Measurements from ENCODE around the gene UACA. TPM values are rescaled to one million over a fixed set of nuclear protein-coding genes. Genes with fewer than 3 reads are reported as not detected.

The UACA gene
- total RNA-seq, 3 donors from 2014 or later (not counting 1 experiment from before 2014, with no cell fraction given): 1.1 to 3.1 (median 2.1) TPM

- no peak overlapping the region for H3K27ac ChIP-seq (ENCODE audit: low read length)
- H3K27me3 ChIP-seq (ENCODE audit: control insufficient read depth, insufficient read depth, low read length): no peaks in the 10 kb centered on the region
- H3K9me3 ChIP-seq (ENCODE audit: control insufficient read depth, insufficient read depth, low read length): no peaks in the 10 kb centered on the region
- H3K36me3 Mint-ChIP-seq: no peaks in the 10 kb centered on the region
- peaks cover 14 to 61% of the 10 kb centered on the region in 2 donors for H3K27me3 Mint-ChIP-seq (ENCODE audit: low read depth in 2 of 2)
- H3K27ac Mint-ChIP-seq: no peak overlapping the region
- DNase-seq (no peak), ATAC-seq (no peak)
- WGBS (ENCODE audit: insufficient coverage): 86% methylated on average over 4 of the region's 7 CpGs
- H3K4me3 Mint-ChIP-seq: no peak overlapping the region
- H3K4me3 ChIP-seq (ENCODE audit: low read length): no peak overlapping the region
- no peaks in the 10 kb centered on the region for H3K9me3 Mint-ChIP-seq
- intact Hi-C loops (cut with micrococcal nuclease): no loop called here
- no peaks in the 10 kb centered on the region for H3K36me3 ChIP-seq (ENCODE audit: control insufficient read depth, insufficient read depth, low read length)
- no peaks in the 10 kb centered on the region for H3K4me1 Mint-ChIP-seq
- H3K4me1 ChIP-seq (ENCODE audit: control insufficient read depth, insufficient read depth, low read length): no peaks in the 10 kb centered on the region
- TF ChIP-seq, protein P1, sequence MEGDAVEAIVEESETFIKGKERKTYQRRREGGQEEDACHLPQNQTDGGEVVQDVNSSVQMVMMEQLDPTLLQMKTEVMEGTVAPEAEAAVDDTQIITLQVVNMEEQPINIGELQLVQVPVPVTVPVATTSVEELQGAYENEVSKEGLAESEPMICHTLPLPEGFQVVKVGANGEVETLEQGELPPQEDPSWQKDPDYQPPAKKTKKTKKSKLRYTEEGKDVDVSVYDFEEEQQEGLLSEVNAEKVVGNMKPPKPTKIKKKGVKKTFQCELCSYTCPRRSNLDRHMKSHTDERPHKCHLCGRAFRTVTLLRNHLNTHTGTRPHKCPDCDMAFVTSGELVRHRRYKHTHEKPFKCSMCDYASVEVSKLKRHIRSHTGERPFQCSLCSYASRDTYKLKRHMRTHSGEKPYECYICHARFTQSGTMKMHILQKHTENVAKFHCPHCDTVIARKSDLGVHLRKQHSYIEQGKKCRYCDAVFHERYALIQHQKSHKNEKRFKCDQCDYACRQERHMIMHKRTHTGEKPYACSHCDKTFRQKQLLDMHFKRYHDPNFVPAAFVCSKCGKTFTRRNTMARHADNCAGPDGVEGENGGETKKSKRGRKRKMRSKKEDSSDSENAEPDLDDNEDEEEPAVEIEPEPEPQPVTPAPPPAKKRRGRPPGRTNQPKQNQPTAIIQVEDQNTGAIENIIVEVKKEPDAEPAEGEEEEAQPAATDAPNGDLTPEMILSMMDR (IDR thresholded peaks at IDR 0.05): no peak
These were observed 60.1 kb downstream of the UACA start for GRCh38 chr15:70703096-70703878.

DNA sequence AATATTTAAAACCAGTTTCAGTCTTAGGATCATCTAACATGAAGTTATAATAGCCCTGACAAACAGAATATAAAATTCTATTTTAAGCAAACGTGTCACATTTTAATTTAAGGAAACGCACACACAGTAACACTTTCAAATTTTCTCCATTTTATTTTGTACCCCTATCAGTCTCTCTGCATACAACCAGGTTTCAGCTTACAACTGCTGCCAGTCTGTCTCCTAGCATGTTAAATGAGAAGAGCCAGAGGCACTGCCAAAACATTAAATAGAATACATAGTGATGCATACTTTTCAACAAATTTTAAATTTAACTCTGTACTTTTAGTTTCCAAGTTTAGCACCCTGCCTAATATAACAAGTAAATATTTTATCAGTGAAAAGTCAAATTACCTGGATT is 60.8 kb downstream of the UACA start:
- H3K4me3 Mint-ChIP-seq: no peak overlapping the region
- Histone ChIP-seq H3K27ac (ENCODE audit: low read length) (no peak overlapping the region), H3K36me3 (ENCODE audit: control insufficient read depth, insufficient read depth, low read length) (no peaks in the 10 kb centered on the region), H3K9me3 (ENCODE audit: control insufficient read depth, insufficient read depth, low read length) (no peaks in the 10 kb centered on the region), H3K4me1 (ENCODE audit: control insufficient read depth, insufficient read depth, low read length) (no peaks in the 10 kb centered on the region), H3K27me3 (ENCODE audit: control insufficient read depth, insufficient read depth, low read length) (no peaks in the 10 kb centered on the region), H3K4me3 (ENCODE audit: low read length) (no peak overlapping the region)
- no peak overlapping the region for H3K27ac Mint-ChIP-seq
- ATAC-seq (no peak), DNase-seq (no peak)
- no peaks in the 10 kb centered on the region for H3K4me1 Mint-ChIP-seq
- no peaks in the 10 kb centered on the region for H3K9me3 Mint-ChIP-seq
- H3K27me3 Mint-ChIP-seq (ENCODE audit: low read depth in 2 of 2): peaks cover 12 to 62% of the 10 kb centered on the region in 2 donors
- intact Hi-C loops (cut with micrococcal nuclease): no loop called here
- H3K36me3 Mint-ChIP-seq: no peaks in the 10 kb centered on the region
- TF ChIP-seq, protein P1 (IDR thresholded peaks at IDR 0.05): no peak
- 88% methylated on average over 2 of the region's 2 CpGs for WGBS (ENCODE audit: insufficient coverage)

GRCh38 chr15:70701891-70702568 is 61.3 kb downstream of the UACA start:
- no peaks in the 10 kb centered on the region for H3K4me1 Mint-ChIP-seq
- no peaks in the 10 kb centered on the region for H3K4me1 ChIP-seq (ENCODE audit: control insufficient read depth, insufficient read depth, low read length)
- ATAC-seq (no peak), DNase-seq (no peak)
- no peak overlapping the region for H3K27ac ChIP-seq (ENCODE audit: low read length)
- H3K4me3 ChIP-seq (ENCODE audit: low read length): no peak overlapping the region
- intact Hi-C loops (cut with micrococcal nuclease): no loop called here
- H3K4me3 Mint-ChIP-seq: no peak overlapping the region
- no peaks in the 10 kb centered on the region for H3K36me3 ChIP-seq (ENCODE audit: control insufficient read depth, insufficient read depth, low read length)
- H3K36me3 Mint-ChIP-seq: no peaks in the 10 kb centered on the region
- peaks cover under 1% of the 10 kb centered on the region for H3K27me3 ChIP-seq (ENCODE audit: control insufficient read depth, insufficient read depth, low read length)
- no peaks in the 10 kb centered on the region for H3K9me3 Mint-ChIP-seq
- H3K9me3 ChIP-seq (ENCODE audit: control insufficient read depth, insufficient read depth, low read length): no peaks in the 10 kb centered on the region
- no peak overlapping the region for H3K27ac Mint-ChIP-seq
- 91% methylated on average over 9 of the region's 9 CpGs for WGBS (ENCODE audit: insufficient coverage)
- H3K27me3 Mint-ChIP-seq (ENCODE audit: low read depth in 2 of 2): peaks cover 9 to 60% of the 10 kb centered on the region in 2 donors
- TF ChIP-seq, protein P1 (IDR thresholded peaks at IDR 0.05): no peak
